Measurements from ENCODE around the gene EPB42. TPM values are rescaled to one million over a fixed set of nuclear protein-coding genes. Genes with fewer than 3 reads are reported as not detected.
"Not testable (repeated sequence)": the region's sequence is repeated elsewhere in the genome, so short reads cannot be mapped to it uniquely, and the experiment has no call there.

The EPB42 gene
- polyA plus RNA-seq, 1 experiment: not detected

DNA sequence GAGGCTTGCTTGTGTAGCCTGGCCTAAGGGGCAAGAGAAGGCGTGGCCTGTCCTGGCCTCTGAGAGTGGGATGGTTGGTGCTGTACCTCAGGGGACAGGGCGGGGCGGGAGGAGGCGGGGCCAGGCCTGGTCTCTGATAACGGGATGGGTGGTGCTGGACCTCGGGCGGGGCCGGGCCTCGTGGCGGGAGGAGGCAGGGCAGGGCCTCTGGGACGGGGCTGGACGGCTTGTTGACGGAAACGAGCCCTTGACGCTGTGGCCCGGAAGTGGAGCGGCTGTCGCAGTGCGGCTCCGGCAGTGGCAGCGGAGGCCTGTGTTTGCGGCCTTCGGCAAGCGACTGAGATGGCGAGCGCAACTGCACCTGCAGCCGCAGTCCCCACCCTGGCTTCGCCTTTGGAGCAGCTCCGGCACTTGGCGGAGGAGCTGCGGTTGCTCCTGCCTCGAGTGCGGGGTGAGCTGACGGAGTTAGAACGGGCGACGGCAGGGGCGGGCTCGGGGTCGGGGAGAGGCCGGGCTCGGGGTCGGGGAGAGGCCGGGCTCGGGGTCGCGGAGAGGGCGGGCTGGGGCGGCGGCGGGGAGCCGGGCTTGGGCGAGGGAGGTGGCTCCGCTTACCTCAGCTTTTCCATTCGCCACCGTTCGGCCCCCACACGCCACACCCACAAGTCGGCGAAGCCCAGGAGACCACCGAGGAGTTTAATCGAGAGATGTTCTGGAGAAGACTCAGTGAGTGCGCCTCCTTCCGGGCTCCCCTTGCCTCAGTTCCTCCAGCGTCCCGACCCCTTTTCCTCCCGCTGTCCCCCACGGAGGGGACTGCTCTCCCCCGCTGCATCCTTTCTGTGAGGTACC, 35.4 kb downstream of the EPB42 start, which contains the start of gene CCNDBP1:
Gene CCNDBP1, plus strand, starts transcription at position 247 of the 846 bp plus-strand sequence. Its CDS starts 96 bp downstream, at position 343.
- H3K27me3 ChIP-seq (ENCODE audit: control insufficient read depth, insufficient read depth, low read length): no peaks in the 10 kb centered on the region
- peak; percentile 51 for DNase-seq (ENCODE audit: low read depth)
- CTCF ChIA-PET: interaction anchor here (1.1 to 4.7 kb wide), 4 partner anchors 9 to 101 kb away, joined by 4 to 30 read pairs (median 13); no protein-coding TSS in a partner anchor
- POLR2A ChIA-PET: no interaction called here
- TF ChIP-seq, protein P1, sequence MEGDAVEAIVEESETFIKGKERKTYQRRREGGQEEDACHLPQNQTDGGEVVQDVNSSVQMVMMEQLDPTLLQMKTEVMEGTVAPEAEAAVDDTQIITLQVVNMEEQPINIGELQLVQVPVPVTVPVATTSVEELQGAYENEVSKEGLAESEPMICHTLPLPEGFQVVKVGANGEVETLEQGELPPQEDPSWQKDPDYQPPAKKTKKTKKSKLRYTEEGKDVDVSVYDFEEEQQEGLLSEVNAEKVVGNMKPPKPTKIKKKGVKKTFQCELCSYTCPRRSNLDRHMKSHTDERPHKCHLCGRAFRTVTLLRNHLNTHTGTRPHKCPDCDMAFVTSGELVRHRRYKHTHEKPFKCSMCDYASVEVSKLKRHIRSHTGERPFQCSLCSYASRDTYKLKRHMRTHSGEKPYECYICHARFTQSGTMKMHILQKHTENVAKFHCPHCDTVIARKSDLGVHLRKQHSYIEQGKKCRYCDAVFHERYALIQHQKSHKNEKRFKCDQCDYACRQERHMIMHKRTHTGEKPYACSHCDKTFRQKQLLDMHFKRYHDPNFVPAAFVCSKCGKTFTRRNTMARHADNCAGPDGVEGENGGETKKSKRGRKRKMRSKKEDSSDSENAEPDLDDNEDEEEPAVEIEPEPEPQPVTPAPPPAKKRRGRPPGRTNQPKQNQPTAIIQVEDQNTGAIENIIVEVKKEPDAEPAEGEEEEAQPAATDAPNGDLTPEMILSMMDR (IDR thresholded peaks at IDR 0.05; ENCODE audit: insufficient read depth, low read depth, low read length): peak; percentile 64
- H3K4me3 ChIP-seq (ENCODE audit: low read depth, low read length): peak within 1 kb of the TSS; percentile 82
- H3K36me3 ChIP-seq (ENCODE audit: control insufficient read depth, insufficient read depth, low read length): no peaks in the 10 kb centered on the region

DNA sequence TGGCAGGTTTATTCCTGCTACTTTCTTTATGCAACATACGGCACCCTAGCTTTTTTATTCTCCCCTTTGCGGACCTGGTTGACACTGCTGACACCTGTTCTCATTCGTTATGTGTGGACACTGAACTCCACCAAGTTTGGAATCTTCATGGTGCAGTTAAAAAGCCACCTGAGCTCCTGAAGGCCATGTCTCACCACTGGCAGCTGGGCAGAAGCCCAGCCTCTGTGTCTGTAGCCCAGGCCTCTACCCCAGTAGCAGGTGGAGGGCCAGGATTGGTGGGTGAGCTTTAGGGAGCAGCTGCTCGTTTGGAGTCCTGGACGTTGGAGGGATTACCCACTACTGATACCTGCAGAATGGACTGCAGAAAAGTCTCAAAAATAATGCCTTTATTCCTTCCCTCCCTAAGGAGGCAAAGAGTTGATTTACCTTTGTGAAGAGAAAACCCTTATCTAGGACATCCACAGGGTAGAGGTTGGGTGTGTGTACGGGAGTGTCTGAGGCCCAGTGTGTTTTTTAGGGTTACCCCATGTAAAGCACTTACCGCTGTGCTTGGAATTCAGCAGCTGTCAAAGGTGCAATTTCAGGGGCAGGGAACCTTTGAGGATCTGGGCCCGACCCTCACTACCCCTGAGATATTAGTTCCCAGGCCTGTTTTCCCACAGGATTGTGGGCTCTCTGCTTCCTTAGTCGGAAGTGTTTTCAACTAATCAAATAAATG, 36.3 kb downstream of the EPB42 start:
- Histone ChIP-seq H3K36me3 (ENCODE audit: control insufficient read depth, insufficient read depth, low read length) (no peaks in the 10 kb centered on the region), H3K27me3 (ENCODE audit: control insufficient read depth, insufficient read depth, low read length) (no peaks in the 10 kb centered on the region), H3K4me3 (ENCODE audit: low read depth, low read length) (peak overlapping the region; percentile 82)
- POLR2A ChIA-PET: no interaction called here
- CTCF ChIA-PET: interaction anchor here (1.3 to 4.7 kb wide), 4 partner anchors 9 to 101 kb away, joined by 4 to 30 read pairs (median 4); no protein-coding TSS in a partner anchor
- no peak for DNase-seq (ENCODE audit: low read depth)
- TF ChIP-seq, protein P1 (IDR thresholded peaks at IDR 0.05; ENCODE audit: insufficient read depth, low read depth, low read length): no peak

DNA sequence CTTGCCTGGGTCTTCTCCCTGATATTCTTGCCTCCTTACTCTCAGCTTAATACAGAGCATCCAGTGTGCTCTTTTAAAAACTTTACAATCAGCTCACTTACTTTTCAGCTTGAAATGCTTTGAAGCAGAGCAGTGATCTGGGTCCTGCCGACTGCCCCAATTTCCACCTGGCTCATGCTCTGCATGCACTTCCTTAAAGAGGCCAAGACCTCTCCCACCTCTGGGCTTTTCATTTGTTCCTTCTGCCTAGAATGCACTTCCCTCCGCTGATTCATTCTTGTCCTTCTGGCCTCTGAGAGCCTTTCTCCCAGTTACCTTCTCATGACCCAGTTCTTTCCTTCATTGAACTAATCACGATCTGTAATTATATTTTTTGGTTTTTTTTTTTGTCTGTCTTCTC, 37.5 kb downstream of the EPB42 start:
- Histone ChIP-seq H3K27me3 (ENCODE audit: control insufficient read depth, insufficient read depth, low read length) (no peaks in the 10 kb centered on the region), H3K4me3 (ENCODE audit: low read depth, low read length) (no peak overlapping the region), H3K36me3 (ENCODE audit: control insufficient read depth, insufficient read depth, low read length) (no peaks in the 10 kb centered on the region)
- no peak for DNase-seq (ENCODE audit: low read depth)
- ChIA-PET POLR2A (interaction anchor here (0.6 kb wide), 1 partner anchor 95 kb away, joined by 3 read pairs; no protein-coding TSS in a partner anchor), CTCF (interaction anchor here (1.0 to 4.7 kb wide), 4 partner anchors 10 to 103 kb away, joined by 4 to 30 read pairs (median 5); no protein-coding TSS in a partner anchor)
- TF ChIP-seq, protein P1 (IDR thresholded peaks at IDR 0.05; ENCODE audit: insufficient read depth, low read depth, low read length): no peak

GRCh38 chr15:43177147-43177546, 43.7 kb downstream of the EPB42 start:
- CTCF ChIA-PET, POLR2A ChIA-PET: not testable (repeated sequence)

DNA sequence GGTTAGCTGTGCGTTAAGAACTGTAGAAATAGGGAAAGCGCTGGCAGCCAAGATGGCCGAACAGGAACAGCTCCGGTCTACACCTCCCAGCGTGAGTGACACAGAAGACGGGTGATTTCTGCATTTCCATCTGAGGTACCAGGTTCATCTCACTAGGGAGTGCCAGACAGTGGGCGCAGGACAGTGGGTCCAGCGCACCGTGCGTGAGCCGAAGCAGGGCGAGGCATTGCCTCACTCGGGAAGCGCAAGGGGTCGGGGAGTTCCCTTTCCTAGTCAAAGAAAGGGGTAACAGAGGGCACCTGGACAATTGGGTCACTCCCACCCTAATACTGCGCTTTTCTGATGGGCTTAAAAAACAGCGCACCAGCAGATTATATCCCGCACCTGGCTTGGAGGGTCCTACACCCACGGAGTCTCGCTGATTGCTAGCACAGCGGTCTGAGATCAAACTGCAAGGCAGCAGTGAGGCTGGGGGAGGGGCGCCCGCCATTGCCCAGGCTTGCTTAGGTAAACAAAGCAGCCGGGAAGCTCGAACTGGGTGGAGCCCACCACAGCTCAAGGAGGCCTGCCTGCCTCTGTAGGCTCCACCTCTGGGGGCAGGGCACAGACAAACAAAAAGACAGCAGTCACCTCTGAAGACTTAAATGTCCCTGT, 45.0 kb downstream of the EPB42 start:
- POLR2A ChIA-PET; H3K27me3 ChIP-seq (ENCODE audit: control insufficient read depth, insufficient read depth, low read length); CTCF ChIA-PET; DNase-seq (ENCODE audit: low read depth); H3K4me3 ChIP-seq (ENCODE audit: low read depth, low read length); H3K36me3 ChIP-seq (ENCODE audit: control insufficient read depth, insufficient read depth, low read length): not testable (repeated sequence)

More at GRCh38 chr15:43177147-43177546, 43.7 kb downstream of the EPB42 start:
- DNase-seq (ENCODE audit: low read depth); H3K36me3 ChIP-seq (ENCODE audit: control insufficient read depth, insufficient read depth, low read length); H3K4me3 ChIP-seq (ENCODE audit: low read depth, low read length); H3K27me3 ChIP-seq (ENCODE audit: control insufficient read depth, insufficient read depth, low read length): not testable (repeated sequence)

Data from BJ (cell line).